GM18526 (cell line): ENCODE measurements around the gene SMS.
A peak's percentile ranks its signal among the peaks of the same experiment; 100 is the strongest.

ENCODE experiments used
- POLR2A ChIP-seq: IDR thresholded peaks from 3 replicates; pipeline ENCODE4 v1.6.1; 2011; ENCODE audit not compliant: insufficient read length; ENCODE audit errors: extremely low read depth

Gene SMS

GRCh38 chrX:21940356-21940829 is at the start of gene SMS:
Gene SMS, plus strand, starts transcription at chrX:21940709. Its CDS starts 116 bp downstream, at chrX:21940825.
- TF ChIP-seq POLR2A: peak; percentile 55

- TF ChIP-seq POLR2A: no peak
Observed at GRCh38 chrX:21905313-21905712, 35.2 kb upstream of the SMS start.

GRCh38 chrX:21905953-21906352 is 34.6 kb upstream of the SMS start:
- no peak for TF ChIP-seq POLR2A

- TF ChIP-seq POLR2A: no peak
Observed at GRCh38 chrX:21907260-21907659, 33.2 kb upstream of the SMS start.

GRCh38 chrX:21911481-21911880 is 29.0 kb upstream of the SMS start:
- TF ChIP-seq POLR2A: no peak

- TF ChIP-seq POLR2A: no peak
Observed at GRCh38 chrX:21912220-21912619, 28.3 kb upstream of the SMS start.

GRCh38 chrX:21912989-21913388 is 27.5 kb upstream of the SMS start:
- no peak for TF ChIP-seq POLR2A

GRCh38 chrX:21926116-21926515 is 14.4 kb upstream of the SMS start:
- TF ChIP-seq POLR2A: no peak

- no peak for TF ChIP-seq POLR2A
Observed at GRCh38 chrX:21926527-21927278, 13.8 kb upstream of the SMS start.

GRCh38 chrX:21929209-21929608 is 11.3 kb upstream of the SMS start:
- no peak for TF ChIP-seq POLR2A

GRCh38 chrX:21930986-21931385 is 9.5 kb upstream of the SMS start:
- no peak for TF ChIP-seq POLR2A

- no peak for TF ChIP-seq POLR2A
Observed at GRCh38 chrX:21932292-21933002, 8.1 kb upstream of the SMS start.

GRCh38 chrX:21933077-21933476 is 7.4 kb upstream of the SMS start:
- TF ChIP-seq POLR2A: no peak

- TF ChIP-seq POLR2A: no peak
Observed at GRCh38 chrX:21934414-21934813, 6.1 kb upstream of the SMS start.

GRCh38 chrX:21939906-21940305 is 603 bp upstream of the SMS start:
- no peak for TF ChIP-seq POLR2A

- no peak for TF ChIP-seq POLR2A
Observed at GRCh38 chrX:21943460-21944135, 3.1 kb downstream of the SMS start.
